SK-N-SH treated with all-trans-retinoic acid at 6 μM for 48 hours (cell line): Measurements from ENCODE around the gene NRAP.

Source experiments
- ATAC-seq: fragments of 200-7000 bp; cut with Tn5 transposase; 3 replicates; pipeline ENCODE4 v1.9.1; 2020; ENCODE audit warnings: mild to moderate bottlenecking, moderate library complexity
- ARNTL ChIP-seq: fragments of 450-650 bp; formaldehyde crosslinking; IDR thresholded peaks from 2 replicates; pipeline ENCODE4 v1.5.0; 2020; ENCODE audit warnings: low read depth, mild to moderate bottlenecking, moderate library complexity, borderline replicate concordance
- BACH2 ChIP-seq: fragments of 250-450 bp; sonication (Bioruptor Pico); IDR thresholded peaks from 2 replicates; pipeline ENCODE4 v1.9.0; 2021; ENCODE audit warnings: mild to moderate bottlenecking, borderline replicate concordance
- CSDC2 ChIP-seq: fragments of 250-450 bp; sonication (Bioruptor Pico); IDR thresholded peaks from 2 replicates; pipeline ENCODE4 v1.5.0; 2020; ENCODE audit warnings: mild to moderate bottlenecking, moderate library complexity
- ESRRG ChIP-seq: fragments of 250-450 bp; sonication (Bioruptor Pico); IDR thresholded peaks from 2 replicates; pipeline ENCODE4 v1.6.1; 2021; ENCODE audit warnings: mild to moderate bottlenecking
- GLIS3 ChIP-seq: fragments of 250-450 bp; sonication (Bioruptor Pico); IDR thresholded peaks from 2 replicates; pipeline ENCODE4 v1.5.0; 2020; ENCODE audit warnings: mild to moderate bottlenecking, moderate library complexity
- ISL1 ChIP-seq: fragments of 250-450 bp; sonication (Bioruptor Pico); IDR thresholded peaks from 2 replicates; pipeline ENCODE4 v2.1.2; 2022; ENCODE audit warnings: mild to moderate bottlenecking, moderate library complexity
- OSR1 ChIP-seq: fragments of 250-450 bp; sonication (Bioruptor Pico); IDR thresholded peaks from 2 replicates; pipeline ENCODE4 v1.8.0; 2022; ENCODE audit warnings: moderate library complexity, mild to moderate bottlenecking, inconsistent platforms
- PPARA ChIP-seq: fragments of 250-450 bp; sonication (Bioruptor Pico); IDR thresholded peaks from 2 replicates; pipeline ENCODE4 v1.5.0; 2020; ENCODE audit warnings: mild to moderate bottlenecking, borderline replicate concordance
- RARB ChIP-seq: fragments of 250-450 bp; sonication (Bioruptor Pico); IDR thresholded peaks from 2 replicates; pipeline ENCODE4 v1.8.0; 2021; ENCODE audit warnings: mild to moderate bottlenecking, moderate library complexity
- SNAI2 ChIP-seq: fragments of 250-450 bp; sonication (Bioruptor Pico); IDR thresholded peaks from 2 replicates; pipeline ENCODE4 v1.5.0; 2020; ENCODE audit warnings: mild to moderate bottlenecking, moderate library complexity
- TCF4 ChIP-seq: fragments of 250-450 bp; sonication (Bioruptor Pico); IDR thresholded peaks from 2 replicates; pipeline ENCODE4 v1.8.0; 2021; ENCODE audit warnings: mild to moderate bottlenecking, moderate library complexity, borderline replicate concordance
- TOX ChIP-seq: fragments of 250-450 bp; sonication (Bioruptor Pico); IDR thresholded peaks from 2 replicates; pipeline ENCODE4 v1.8.0; 2021; ENCODE audit warnings: mild to moderate bottlenecking, moderate library complexity, borderline replicate concordance
- ZC3H10 ChIP-seq: fragments of 250-450 bp; sonication (Bioruptor Pico); IDR thresholded peaks from 2 replicates; pipeline ENCODE4 v1.5.1; 2021; ENCODE audit warnings: mild to moderate bottlenecking, moderate library complexity
- ZFP3 ChIP-seq: fragments of 250-450 bp; sonication (Bioruptor Pico); IDR thresholded peaks from 2 replicates; pipeline ENCODE4 v1.5.0; 2020; ENCODE audit warnings: mild to moderate bottlenecking, moderate library complexity
- ZFP30 ChIP-seq: fragments of 450-650 bp; formaldehyde crosslinking; IDR thresholded peaks from 2 replicates; pipeline ENCODE4 v1.5.0; 2022; ENCODE audit warnings: mild to moderate bottlenecking, moderate library complexity
- ZNF565 ChIP-seq: fragments of 450-650 bp; formaldehyde crosslinking; conservative IDR thresholded peaks from 2 replicates; pipeline ENCODE4 v1.5.0; 2020; ENCODE audit warnings: low read depth, mild to moderate bottlenecking, moderate library complexity
- ZNF70 ChIP-seq: fragments of 450-650 bp; formaldehyde crosslinking; IDR thresholded peaks from 2 replicates; pipeline ENCODE4 v1.5.0; 2020; ENCODE audit warnings: mild to moderate bottlenecking, moderate library complexity
- ZNF8 ChIP-seq: fragments of 450-650 bp; formaldehyde crosslinking; IDR thresholded peaks from 2 replicates; pipeline ENCODE4 v1.5.0; 2020; ENCODE audit warnings: mild to moderate bottlenecking, moderate library complexity
- TF ChIP-seq, protein P1 (sequence below): fragments of 250-450 bp; sonication (Bioruptor Pico); IDR thresholded peaks from 2 replicates; pipeline ENCODE4 v1.5.0; 2020; ENCODE audit warnings: mild to moderate bottlenecking, moderate library complexity
- TF ChIP-seq, protein P2 (sequence below): fragments of 250-450 bp; sonication (Bioruptor Pico); IDR thresholded peaks from 2 replicates; pipeline ENCODE4 v1.8.0; 2021; ENCODE audit warnings: low read depth, mild to moderate bottlenecking, moderate library complexity, borderline replicate concordance

Gene NRAP

DNA sequence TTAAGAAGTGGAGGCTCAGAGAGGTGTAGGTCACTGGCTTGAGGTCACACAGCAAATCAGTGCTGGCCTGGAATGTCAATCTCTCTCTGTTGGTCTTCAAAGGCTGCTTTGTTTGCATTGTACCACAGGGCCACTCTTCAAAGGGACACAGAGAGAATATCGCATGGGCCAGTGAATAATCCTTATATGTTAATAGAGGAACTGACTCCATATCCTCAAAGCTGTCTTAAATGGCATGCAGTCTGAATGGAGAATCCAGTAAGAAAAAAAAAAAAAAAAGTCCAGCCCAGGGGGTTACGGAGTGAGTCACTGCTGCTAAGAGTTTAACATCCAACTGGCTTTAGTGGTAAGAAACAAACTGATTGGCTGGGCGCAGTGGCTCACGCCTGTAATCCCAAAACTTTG is 54.1 kb downstream of the NRAP start (continued):
- TF ChIP-seq RARB (CRISPR knock-in tag) (no peak), ARNTL (no peak), OSR1 (CRISPR knock-in tag) (no peak), ZNF565 (CRISPR knock-in tag) (no peak), TOX (CRISPR knock-in tag) (no peak), ESRRG (CRISPR knock-in tag) (no peak), ZNF70 (CRISPR knock-in tag) (no peak), GLIS3 (CRISPR knock-in tag) (no peak)

DNA sequence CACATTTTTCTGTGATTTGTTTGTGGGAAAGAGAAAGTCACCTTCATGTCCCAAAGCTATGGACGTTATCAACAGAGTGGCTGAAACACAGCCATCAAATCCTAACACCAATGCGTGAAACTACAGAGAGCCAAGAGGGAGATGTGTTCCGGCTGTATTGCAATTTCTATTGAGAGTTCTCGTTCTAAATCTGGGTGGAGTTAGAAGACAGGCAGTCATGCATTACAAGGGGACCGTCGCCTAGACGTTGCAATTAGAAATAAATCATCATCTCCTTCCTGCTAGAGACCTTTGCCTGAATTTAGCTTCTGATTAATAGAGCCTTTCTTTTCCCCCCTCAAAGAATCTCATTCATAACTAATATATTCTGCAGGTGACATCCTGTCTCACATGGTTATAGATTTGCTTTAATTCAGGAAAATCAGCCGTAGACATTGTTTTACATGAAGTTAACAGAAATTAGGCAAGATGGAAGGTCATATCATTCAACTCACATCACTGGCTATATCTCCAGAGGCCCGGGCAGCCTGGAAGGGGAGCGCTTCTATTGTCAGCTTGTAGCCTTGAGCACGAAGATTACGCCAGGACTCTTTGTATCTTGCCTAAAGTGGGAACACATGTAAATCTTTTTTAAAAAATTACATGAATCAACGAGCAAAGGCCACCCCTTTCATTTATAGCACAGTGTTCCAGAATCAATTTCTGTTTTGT is 58.4 kb downstream of the NRAP start:
- TF ChIP-seq OSR1 (CRISPR knock-in tag) (no peak), ARNTL (no peak), ESRRG (CRISPR knock-in tag) (no peak)
- no peak for ATAC-seq

GRCh38 chr10:113604572-113604971 is 59.3 kb downstream of the NRAP start:
- no peak for ATAC-seq
- TF ChIP-seq ESRRG (CRISPR knock-in tag) (no peak), TCF4 (CRISPR knock-in tag) (no peak), TOX (CRISPR knock-in tag) (no peak), ZNF70 (CRISPR knock-in tag) (no peak), ZFP3 (CRISPR knock-in tag) (no peak), ARNTL (no peak), ZNF8 (CRISPR knock-in tag) (no peak), ZNF565 (CRISPR knock-in tag) (no peak), OSR1 (CRISPR knock-in tag) (no peak), PPARA (no peak), ZFP30 (CRISPR knock-in tag) (no peak), BACH2 (CRISPR knock-in tag) (no peak), ZC3H10 (CRISPR knock-in tag) (no peak), SNAI2 (no peak), CSDC2 (CRISPR knock-in tag) (no peak), ISL1 (CRISPR knock-in tag) (no peak)
- TF ChIP-seq, protein P1, sequence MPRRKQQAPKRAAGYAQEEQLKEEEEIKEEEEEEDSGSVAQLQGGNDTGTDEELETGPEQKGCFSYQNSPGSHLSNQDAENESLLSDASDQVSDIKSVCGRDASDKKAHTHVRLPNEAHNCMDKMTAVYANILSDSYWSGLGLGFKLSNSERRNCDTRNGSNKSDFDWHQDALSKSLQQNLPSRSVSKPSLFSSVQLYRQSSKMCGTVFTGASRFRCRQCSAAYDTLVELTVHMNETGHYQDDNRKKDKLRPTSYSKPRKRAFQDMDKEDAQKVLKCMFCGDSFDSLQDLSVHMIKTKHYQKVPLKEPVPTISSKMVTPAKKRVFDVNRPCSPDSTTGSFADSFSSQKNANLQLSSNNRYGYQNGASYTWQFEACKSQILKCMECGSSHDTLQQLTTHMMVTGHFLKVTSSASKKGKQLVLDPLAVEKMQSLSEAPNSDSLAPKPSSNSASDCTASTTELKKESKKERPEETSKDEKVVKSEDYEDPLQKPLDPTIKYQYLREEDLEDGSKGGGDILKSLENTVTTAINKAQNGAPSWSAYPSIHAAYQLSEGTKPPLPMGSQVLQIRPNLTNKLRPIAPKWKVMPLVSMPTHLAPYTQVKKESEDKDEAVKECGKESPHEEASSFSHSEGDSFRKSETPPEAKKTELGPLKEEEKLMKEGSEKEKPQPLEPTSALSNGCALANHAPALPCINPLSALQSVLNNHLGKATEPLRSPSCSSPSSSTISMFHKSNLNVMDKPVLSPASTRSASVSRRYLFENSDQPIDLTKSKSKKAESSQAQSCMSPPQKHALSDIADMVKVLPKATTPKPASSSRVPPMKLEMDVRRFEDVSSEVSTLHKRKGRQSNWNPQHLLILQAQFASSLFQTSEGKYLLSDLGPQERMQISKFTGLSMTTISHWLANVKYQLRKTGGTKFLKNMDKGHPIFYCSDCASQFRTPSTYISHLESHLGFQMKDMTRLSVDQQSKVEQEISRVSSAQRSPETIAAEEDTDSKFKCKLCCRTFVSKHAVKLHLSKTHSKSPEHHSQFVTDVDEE (CRISPR knock-in tag), result no peak
- TF ChIP-seq, protein P2, sequence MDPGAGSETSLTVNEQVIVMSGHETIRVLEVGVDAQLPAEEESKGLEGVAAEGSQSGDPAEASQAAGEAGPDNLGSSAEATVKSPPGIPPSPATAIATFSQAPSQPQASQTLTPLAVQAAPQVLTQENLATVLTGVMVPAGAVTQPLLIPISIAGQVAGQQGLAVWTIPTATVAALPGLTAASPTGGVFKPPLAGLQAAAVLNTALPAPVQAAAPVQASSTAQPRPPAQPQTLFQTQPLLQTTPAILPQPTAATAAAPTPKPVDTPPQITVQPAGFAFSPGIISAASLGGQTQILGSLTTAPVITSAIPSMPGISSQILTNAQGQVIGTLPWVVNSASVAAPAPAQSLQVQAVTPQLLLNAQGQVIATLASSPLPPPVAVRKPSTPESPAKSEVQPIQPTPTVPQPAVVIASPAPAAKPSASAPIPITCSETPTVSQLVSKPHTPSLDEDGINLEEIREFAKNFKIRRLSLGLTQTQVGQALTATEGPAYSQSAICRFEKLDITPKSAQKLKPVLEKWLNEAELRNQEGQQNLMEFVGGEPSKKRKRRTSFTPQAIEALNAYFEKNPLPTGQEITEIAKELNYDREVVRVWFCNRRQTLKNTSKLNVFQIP (CRISPR knock-in tag), result no peak
- TF ChIP-seq, all 23 proteins: peak for 0

- TF ChIP-seq ZFP30 (CRISPR knock-in tag) (no peak), ESRRG (CRISPR knock-in tag) (no peak), PPARA (no peak), SNAI2 (no peak), GLIS3 (CRISPR knock-in tag) (no peak), TOX (CRISPR knock-in tag) (no peak), CSDC2 (CRISPR knock-in tag) (no peak), RARB (CRISPR knock-in tag) (no peak), ARNTL (no peak)
- TF ChIP-seq, protein P1 (CRISPR knock-in tag), result no peak
- TF ChIP-seq, all 23 proteins: peak for 0
- no peak for ATAC-seq
Measured at GRCh38 chr10:113603057-113603777, 60.6 kb downstream of the NRAP start.
